GM18873 (cell line): ENCODE results near the gene GAMT.
"Not testable (repeated sequence)": the region's sequence is repeated elsewhere in the genome, so short reads cannot be mapped to it uniquely, and the experiment has no call there.

Source experiments
- ATAC-seq: cut with Tn5 transposase; IDR thresholded peaks from one replicate; pipeline ENCODE4 v1.9.1; 2021; ENCODE audit warnings: mild to moderate bottlenecking, moderate library complexity, moderate number of reproducible peaks; ENCODE audit not compliant: unreplicated experiment, low FRiP score

GAMT gene

GRCh38 chr19:1401138-1401888, at the start of gene GAMT:
TSS of gene GAMT (minus strand) at chr19:1401542. CDS start at chr19:1401476, 66 bp downstream.
- ATAC-seq = no peak

GRCh38 chr19:1449467-1450442, 48.4 kb upstream of the GAMT start, which contains the start of gene APC2:
TSS of gene APC2 (plus strand) at chr19:1450121. CDS start at chr19:1453002, 2,881 bp downstream.
- no peak for ATAC-seq

- no peak for ATAC-seq
Observed at GRCh38 chr19:1447944-1448343, 46.6 kb upstream of the GAMT start.

GRCh38 chr19:1447504-1447903, 46.2 kb upstream of the GAMT start:
- ATAC-seq = no peak

GRCh38 chr19:1446713-1447481, 45.6 kb upstream of the GAMT start:
- ATAC-seq = no peak

- no peak for ATAC-seq
Observed at GRCh38 chr19:1445932-1446712, 44.8 kb upstream of the GAMT start.

- ATAC-seq = no peak
Observed at GRCh38 chr19:1445185-1445931, 44.0 kb upstream of the GAMT start.

GRCh38 chr19:1441677-1442438, 40.5 kb upstream of the GAMT start:
- no peak for ATAC-seq

- no peak for ATAC-seq
Observed at GRCh38 chr19:1441022-1441426, 39.7 kb upstream of the GAMT start.

GRCh38 chr19:1440418-1440801, 39.1 kb upstream of the GAMT start:
- no peak for ATAC-seq

GRCh38 chr19:1439525-1440417, 38.4 kb upstream of the GAMT start:
- not testable (repeated sequence) for ATAC-seq

GRCh38 chr19:1438933-1439354, 37.6 kb upstream of the GAMT start:
- ATAC-seq = no peak

GRCh38 chr19:1438035-1438932, 36.9 kb upstream of the GAMT start, which contains the start of gene RPS15:
TSS of gene RPS15 (plus strand) at chr19:1438396. CDS start at chr19:1438426, 30 bp downstream.
- ATAC-seq = peak; percentile 65

GRCh38 chr19:1437609-1438008, 36.3 kb upstream of the GAMT start:
- ATAC-seq = no peak

GRCh38 chr19:1435378-1435989, 34.1 kb upstream of the GAMT start:
- ATAC-seq = no peak

GRCh38 chr19:1434577-1435060, 33.3 kb upstream of the GAMT start:
- ATAC-seq = no peak
